ENCODE measurements around the gene SNRNP27.
"Not testable (repeated sequence)": the region's sequence is repeated elsewhere in the genome, so short reads cannot be mapped to it uniquely, and the experiment has no call there.

The SNRNP27 gene

GRCh38 chr2:69893684-69894551, at the start of gene SNRNP27:
SNRNP27 (plus strand) TSS chr2:69893956; CDS start chr2:69893985, 29 bp downstream.
- DNase-seq (ENCODE audit: low read depth in 2 of 2) = peak; percentile 65 to 69

GRCh38 chr2:69843993-69844392, 49.8 kb upstream of the SNRNP27 start:
- DNase-seq (ENCODE audit: low read depth in 2 of 2) = no peak

- DNase-seq (ENCODE audit: low read depth in 2 of 2) = no peak
These were observed 49.2 kb upstream of the SNRNP27 start for GRCh38 chr2:69844560-69844959.

GRCh38 chr2:69846182-69847067, 47.3 kb upstream of the SNRNP27 start:
- DNase-seq (ENCODE audit: low read depth in 2 of 2) = no peak

GRCh38 chr2:69847068-69847828, 46.5 kb upstream of the SNRNP27 start:
- no peak for DNase-seq (ENCODE audit: low read depth in 2 of 2)

- no peak for DNase-seq (ENCODE audit: low read depth in 2 of 2)
These were observed 45.5 kb upstream of the SNRNP27 start for GRCh38 chr2:69848186-69848790.

- DNase-seq (ENCODE audit: low read depth in 2 of 2) = no peak
These were observed 35.5 kb upstream of the SNRNP27 start for GRCh38 chr2:69858261-69858660.

- DNase-seq (ENCODE audit: low read depth in 2 of 2) = no peak
These were observed 30.5 kb upstream of the SNRNP27 start for GRCh38 chr2:69863298-69863697.

GRCh38 chr2:69888451-69888850, 5.3 kb upstream of the SNRNP27 start:
- no peak for DNase-seq (ENCODE audit: low read depth in 2 of 2)

GRCh38 chr2:69889302-69889701, 4.5 kb upstream of the SNRNP27 start:
- no peak for DNase-seq (ENCODE audit: low read depth in 2 of 2)

GRCh38 chr2:69890881-69891280, 2.9 kb upstream of the SNRNP27 start:
- DNase-seq (ENCODE audit: low read depth in 2 of 2) = no peak

GRCh38 chr2:69892838-69893424, 825 bp upstream of the SNRNP27 start:
- not testable (repeated sequence) for DNase-seq (ENCODE audit: low read depth in 2 of 2)

- not testable (repeated sequence) for DNase-seq (ENCODE audit: low read depth in 2 of 2)
These were observed 981 bp downstream of the SNRNP27 start for GRCh38 chr2:69894737-69895136.

- no peak for DNase-seq (ENCODE audit: low read depth in 2 of 2)
These were observed 8.6 kb downstream of the SNRNP27 start for GRCh38 chr2:69902213-69902922.

- no peak for DNase-seq (ENCODE audit: low read depth in 2 of 2)
These were observed 13.5 kb downstream of the SNRNP27 start for GRCh38 chr2:69907216-69907615.

- DNase-seq (ENCODE audit: low read depth in 2 of 2) = no peak
These were observed 18.3 kb downstream of the SNRNP27 start for GRCh38 chr2:69911985-69912563.

- DNase-seq (ENCODE audit: low read depth in 2 of 2) = peak in 1 of 2 donors; percentile 15
These were observed 20.6 kb downstream of the SNRNP27 start for GRCh38 chr2:69914164-69914949.

GRCh38 chr2:69914950-69915945, 21.5 kb downstream of the SNRNP27 start, which contains the start of gene MXD1:
MXD1 (plus strand) TSS chr2:69915109; CDS start chr2:69915331, 222 bp downstream.
- DNase-seq (ENCODE audit: low read depth in 2 of 2) = peak; percentile 97 to 99

Measured in stimulated activated CD4-positive, alpha-beta T cell treated with anti-CD3 and anti-CD28 coated beads, Interleukin-1b, Interleukin-23, amount 100 ng/mL, for 4 hours (primary cell).